Astrocyte (in vitro differentiated cells and primary cell): ENCODE results near the gene IFNLR1. TPM values are rescaled to one million over a fixed set of nuclear protein-coding genes. Genes with fewer than 3 reads are reported as not detected.

Experiments used
- DNase-seq: peaks from one replicate; pipeline ENCODE4 v3.0.0-alpha.2; 2010; ENCODE audit warnings: low read depth
- FAIRE-seq: peaks from 2 replicates; lab custom pipeline; 2011; peaks lifted over from hg19 to GRCh38; lab: Jason Lieb, UNC
- H2AFZ ChIP-seq: 2 replicates; pipeline ENCODE4 v1.6.0; 2012; ENCODE audit warnings: low read depth, low read length, inconsistent platforms
- H3K27ac ChIP-seq: 2 replicates; pipeline ENCODE4 v1.5.1; 2011; ENCODE audit warnings: low read depth, low read length, inconsistent platforms
- H3K27me3 ChIP-seq: 2 replicates; pipeline ENCODE4 v1.6.0; 2011; ENCODE audit warnings: low read length, inconsistent platforms; ENCODE audit not compliant: insufficient read depth
- H3K36me3 ChIP-seq: 2 replicates; pipeline ENCODE4 v1.5.1; 2011; ENCODE audit warnings: low read length, inconsistent platforms; ENCODE audit not compliant: insufficient read depth
- H3K4me1 ChIP-seq: 2 replicates; pipeline ENCODE4 v1.5.1; 2011; ENCODE audit warnings: low read length, inconsistent platforms; ENCODE audit not compliant: insufficient read depth
- H3K4me2 ChIP-seq: 2 replicates; pipeline ENCODE4 v1.6.0; 2012; ENCODE audit warnings: low read length, inconsistent platforms
- H3K4me3 ChIP-seq: 2 replicates; pipeline ENCODE4 v1.5.1; 2011; ENCODE audit warnings: low read depth, mild to moderate bottlenecking, low read length, inconsistent platforms; ENCODE audit not compliant: insufficient read depth
- H3K79me2 ChIP-seq: 2 replicates; pipeline ENCODE4 v1.6.0; 2012; ENCODE audit warnings: mild to moderate bottlenecking, low read length, inconsistent platforms; ENCODE audit not compliant: insufficient read depth
- H3K9ac ChIP-seq: 2 replicates; pipeline ENCODE4 v1.6.0; 2012; ENCODE audit warnings: mild to moderate bottlenecking, low read length, inconsistent platforms
- H3K9me3 ChIP-seq: 2 replicates; pipeline ENCODE4 v1.5.1; 2012; ENCODE audit warnings: low read depth, mild to moderate bottlenecking, low read length, inconsistent platforms; ENCODE audit not compliant: insufficient read depth
- H4K20me1 ChIP-seq: 2 replicates; pipeline ENCODE4 v1.6.0; 2012; ENCODE audit warnings: low read length, inconsistent platforms; ENCODE audit not compliant: insufficient read depth
- H3K27ac Mint-ChIP-seq: one replicate; pipeline ENCODE4 v1.8.0; 2021; ENCODE audit warnings: mild to moderate bottlenecking, mixed read lengths; ENCODE audit not compliant: unreplicated experiment
- H3K27me3 Mint-ChIP-seq: one replicate; pipeline ENCODE4 v1.8.0; 2021; ENCODE audit warnings: low read depth, mixed read lengths; ENCODE audit not compliant: unreplicated experiment
- H3K36me3 Mint-ChIP-seq: one replicate; pipeline ENCODE4 v1.8.0; 2021; ENCODE audit warnings: low read depth, mixed read lengths; ENCODE audit not compliant: unreplicated experiment
- H3K4me1 Mint-ChIP-seq: one replicate; pipeline ENCODE4 v1.8.0; 2021; ENCODE audit warnings: low read depth, mixed read lengths; ENCODE audit not compliant: unreplicated experiment
- H3K4me3 Mint-ChIP-seq: one replicate; pipeline ENCODE4 v1.8.0; 2021; ENCODE audit warnings: mild to moderate bottlenecking, moderate library complexity, mixed read lengths; ENCODE audit not compliant: unreplicated experiment
- H3K9me3 Mint-ChIP-seq: one replicate; pipeline ENCODE4 v1.8.0; 2021; ENCODE audit warnings: mild to moderate bottlenecking, mixed read lengths; ENCODE audit not compliant: unreplicated experiment
- EZH2 ChIP-seq: IDR thresholded peaks from 2 replicates; pipeline ENCODE4 v1.6.1; 2012; ENCODE audit warnings: mild to moderate bottlenecking, low read length, inconsistent platforms; ENCODE audit not compliant: insufficient read depth
- total RNA-seq: library from RNA; stranded (reverse); gene quantifications from 2 replicates; pipeline ENCODE4 v1.2.1, GENCODE V29; 2021
- TF ChIP-seq, protein P1 (sequence below): IDR thresholded peaks from 2 replicates; pipeline ENCODE4 v1.5.1; 2011; ENCODE audit warnings: low read depth, mild to moderate bottlenecking, inconsistent platforms, low read length, moderate library complexity; ENCODE audit not compliant: insufficient read depth

IFNLR1 gene
- total RNA-seq, 1 donor from 2014 or later, result 1.5 TPM

- Histone ChIP-seq H4K20me1 (no peaks in the 10 kb centered on the region), H3K27ac (no peak overlapping the region), H3K9me3 (no peaks in the 10 kb centered on the region), H2AFZ (no peak overlapping the region), H3K4me1 (peaks cover 2% of the 10 kb centered on the region), H3K27me3 (peaks cover 16% of the 10 kb centered on the region), H3K4me2 (no peak overlapping the region), H3K9ac (no peak overlapping the region), H3K79me2 (no peaks in the 10 kb centered on the region), H3K4me3 (no peak overlapping the region), H3K36me3 (no peaks in the 10 kb centered on the region)
- H3K4me1 Mint-ChIP-seq, result no peaks in the 10 kb centered on the region
- H3K36me3 Mint-ChIP-seq, result no peaks in the 10 kb centered on the region
- H3K27me3 Mint-ChIP-seq, result peaks cover 46% of the 10 kb centered on the region
- DNase-seq (no peak), FAIRE-seq (no peak)
- TF ChIP-seq EZH2, result no peak
- TF ChIP-seq, protein P1, sequence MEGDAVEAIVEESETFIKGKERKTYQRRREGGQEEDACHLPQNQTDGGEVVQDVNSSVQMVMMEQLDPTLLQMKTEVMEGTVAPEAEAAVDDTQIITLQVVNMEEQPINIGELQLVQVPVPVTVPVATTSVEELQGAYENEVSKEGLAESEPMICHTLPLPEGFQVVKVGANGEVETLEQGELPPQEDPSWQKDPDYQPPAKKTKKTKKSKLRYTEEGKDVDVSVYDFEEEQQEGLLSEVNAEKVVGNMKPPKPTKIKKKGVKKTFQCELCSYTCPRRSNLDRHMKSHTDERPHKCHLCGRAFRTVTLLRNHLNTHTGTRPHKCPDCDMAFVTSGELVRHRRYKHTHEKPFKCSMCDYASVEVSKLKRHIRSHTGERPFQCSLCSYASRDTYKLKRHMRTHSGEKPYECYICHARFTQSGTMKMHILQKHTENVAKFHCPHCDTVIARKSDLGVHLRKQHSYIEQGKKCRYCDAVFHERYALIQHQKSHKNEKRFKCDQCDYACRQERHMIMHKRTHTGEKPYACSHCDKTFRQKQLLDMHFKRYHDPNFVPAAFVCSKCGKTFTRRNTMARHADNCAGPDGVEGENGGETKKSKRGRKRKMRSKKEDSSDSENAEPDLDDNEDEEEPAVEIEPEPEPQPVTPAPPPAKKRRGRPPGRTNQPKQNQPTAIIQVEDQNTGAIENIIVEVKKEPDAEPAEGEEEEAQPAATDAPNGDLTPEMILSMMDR, result no peak
- H3K4me3 Mint-ChIP-seq, result no peak overlapping the region
- H3K9me3 Mint-ChIP-seq, result peaks cover 3% of the 10 kb centered on the region
- no peak overlapping the region for H3K27ac Mint-ChIP-seq
Measured at GRCh38 chr1:24140741-24141181, 46.3 kb downstream of the IFNLR1 start.

DNA sequence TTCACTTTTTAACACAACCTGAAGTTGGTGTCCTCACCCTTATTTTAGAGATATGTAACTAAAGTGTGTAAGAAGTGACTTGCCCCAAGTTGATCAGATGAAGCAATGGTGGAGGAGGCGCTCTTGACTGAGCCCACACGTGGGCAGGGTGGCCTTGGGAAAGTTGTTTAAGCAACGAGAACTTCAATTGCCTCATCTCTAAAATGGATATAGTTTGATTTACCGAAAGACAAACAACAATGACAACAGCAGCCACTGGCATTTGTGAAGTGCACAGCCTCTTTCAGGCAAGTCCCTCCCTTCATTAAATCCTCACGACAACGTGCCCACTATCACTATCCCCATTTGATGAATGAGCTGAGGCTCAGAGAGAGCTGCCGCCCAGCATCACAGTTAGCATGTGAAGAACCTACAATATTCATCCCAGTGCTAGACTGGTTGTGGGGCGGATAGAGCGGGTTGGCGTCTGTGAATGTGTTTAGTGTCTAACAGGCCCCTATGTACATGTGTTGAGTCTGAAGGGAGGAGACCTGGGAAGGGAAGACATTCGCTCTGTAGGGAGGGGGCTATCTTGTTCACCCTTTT is 47.2 kb downstream of the IFNLR1 start:
- no peak for TF ChIP-seq EZH2
- TF ChIP-seq, protein P1, result no peak
- H4K20me1 ChIP-seq, result no peaks in the 10 kb centered on the region
- Mint-ChIP-seq H3K36me3 (no peaks in the 10 kb centered on the region), H3K9me3 (peaks cover 3% of the 10 kb centered on the region), H3K4me3 (no peak overlapping the region), H3K27me3 (peaks cover 46% of the 10 kb centered on the region), H3K4me1 (no peaks in the 10 kb centered on the region), H3K27ac (no peak overlapping the region)
- no peak for FAIRE-seq
- no peak overlapping the region for H3K4me2 ChIP-seq
- H3K79me2 ChIP-seq, result no peaks in the 10 kb centered on the region
- no peak overlapping the region for H2AFZ ChIP-seq
- H3K36me3 ChIP-seq, result no peaks in the 10 kb centered on the region
- H3K9ac ChIP-seq, result no peak overlapping the region
- H3K9me3 ChIP-seq, result no peaks in the 10 kb centered on the region
- peaks cover 10% of the 10 kb centered on the region for H3K27me3 ChIP-seq
- peaks cover 2% of the 10 kb centered on the region for H3K4me1 ChIP-seq
- no peak overlapping the region for H3K4me3 ChIP-seq
- DNase-seq, result no peak
- H3K27ac ChIP-seq, result no peak overlapping the region

GRCh38 chr1:24139222-24139489 is 47.9 kb downstream of the IFNLR1 start:
- Mint-ChIP-seq H3K36me3 (no peaks in the 10 kb centered on the region), H3K9me3 (peaks cover 5% of the 10 kb centered on the region), H3K27me3 (peaks cover 41% of the 10 kb centered on the region), H3K27ac (no peak overlapping the region), H3K4me3 (no peak overlapping the region), H3K4me1 (no peaks in the 10 kb centered on the region)
- DNase-seq (no peak), FAIRE-seq (peak; percentile 58)
- Histone ChIP-seq H3K9me3 (no peaks in the 10 kb centered on the region), H3K36me3 (no peaks in the 10 kb centered on the region), H3K9ac (no peak overlapping the region), H3K27me3 (peaks cover 12% of the 10 kb centered on the region), H3K4me1 (peaks cover 2% of the 10 kb centered on the region), H3K79me2 (no peaks in the 10 kb centered on the region), H3K27ac (no peak overlapping the region), H3K4me3 (no peak overlapping the region), H2AFZ (no peak overlapping the region), H3K4me2 (no peak overlapping the region), H4K20me1 (no peaks in the 10 kb centered on the region)
- TF ChIP-seq, protein P1, result no peak
- TF ChIP-seq EZH2, result no peak
